Muscle layer of colon (tissue), 2 donors: ENCODE measurements around the gene UBE2F.

ENCODE experiments used
- H3K27ac ChIP-seq: one replicate; pipeline ENCODE4 v1.7.0; 2013; ENCODE audit warnings: low read depth, mild to moderate bottlenecking, low read length, moderate library complexity
- H3K27me3 ChIP-seq, 2 donors: one replicate each; pipeline ENCODE4 v1.7.0; 2013; ENCODE audit warnings: low read length in 2 of 2, mild to moderate bottlenecking in 2 of 2; ENCODE audit not compliant: insufficient read depth in 2 of 2, control insufficient read depth in 1 of 2
- H3K36me3 ChIP-seq: one replicate; pipeline ENCODE4 v1.7.0; 2013; ENCODE audit warnings: mild to moderate bottlenecking, low read length; ENCODE audit not compliant: insufficient read depth
- H3K4me1 ChIP-seq: one replicate; pipeline ENCODE4 v1.7.0; 2013; ENCODE audit warnings: mild to moderate bottlenecking, low read length; ENCODE audit not compliant: insufficient read depth
- H3K4me3 ChIP-seq, 2 donors: one replicate each; pipeline ENCODE4 v1.7.0; 2013; ENCODE audit warnings: low read length in 2 of 2, low read depth in 1 of 2, mild to moderate bottlenecking in 1 of 2, moderate library complexity in 1 of 2
- H3K9ac ChIP-seq: one replicate; pipeline ENCODE4 v1.7.0; 2013; ENCODE audit warnings: low read length
- H3K9me3 ChIP-seq: one replicate; pipeline ENCODE4 v1.7.0; 2013; ENCODE audit warnings: mild to moderate bottlenecking, low read length
- donor health status: abdominal sarcoma.
- donor health status: Adenocarcinoma of cecum.

Gene UBE2F

GRCh38 chr2:237966250-237966564, 607 bp upstream of the UBE2F start:
- Histone ChIP-seq H3K9me3 (no peaks in the 10 kb centered on the region), H3K27ac (peak overlapping the region; percentile 71), H3K27me3 (no peaks in the 10 kb centered on the region), H3K4me1 (peaks cover 24% of the 10 kb centered on the region), H3K36me3 (no peaks in the 10 kb centered on the region), H3K9ac (peak overlapping the region; percentile 37), H3K4me3 (peak overlapping the region; percentile 79 to 86)

- H3K36me3 ChIP-seq: no peaks in the 10 kb centered on the region
- peaks cover 24% of the 10 kb centered on the region for H3K4me1 ChIP-seq
- peak overlapping the region; percentile 26 for H3K9ac ChIP-seq
- no peaks in the 10 kb centered on the region for H3K9me3 ChIP-seq
- no peaks in the 10 kb centered on the region for H3K27me3 ChIP-seq
- peak overlapping the region; percentile 73 for H3K27ac ChIP-seq
- peak overlapping the region; percentile 65 to 71 for H3K4me3 ChIP-seq
These were observed 693 bp downstream of the UBE2F start for GRCh38 chr2:237967463-237967951.

GRCh38 chr2:237968048-237968862, 1.4 kb downstream of the UBE2F start:
- Histone ChIP-seq H3K9me3 (no peaks in the 10 kb centered on the region), H3K27ac (peak overlapping the region; percentile 73), H3K27me3 (no peaks in the 10 kb centered on the region), H3K36me3 (peaks cover under 1% of the 10 kb centered on the region), H3K9ac (peak overlapping the region; percentile 26), H3K4me3 (peak overlapping the region; percentile 65 to 71), H3K4me1 (peaks cover 24% of the 10 kb centered on the region)

- Histone ChIP-seq H3K9me3 (no peaks in the 10 kb centered on the region), H3K4me3 (no peak overlapping the region), H3K36me3 (peaks cover 19% of the 10 kb centered on the region), H3K27me3 (no peaks in the 10 kb centered on the region), H3K9ac (no peak overlapping the region), H3K27ac (no peak overlapping the region), H3K4me1 (peaks cover 21% of the 10 kb centered on the region)
These were observed 4.8 kb downstream of the UBE2F start for GRCh38 chr2:237971661-237972060.

GRCh38 chr2:237972211-237972610, 5.4 kb downstream of the UBE2F start:
- Histone ChIP-seq H3K4me3 (no peak overlapping the region), H3K27ac (no peak overlapping the region), H3K9ac (no peak overlapping the region), H3K9me3 (no peaks in the 10 kb centered on the region), H3K36me3 (peaks cover 19% of the 10 kb centered on the region), H3K27me3 (no peaks in the 10 kb centered on the region), H3K4me1 (peaks cover 21% of the 10 kb centered on the region)

GRCh38 chr2:237972936-237973335, 6.1 kb downstream of the UBE2F start:
- Histone ChIP-seq H3K9me3 (no peaks in the 10 kb centered on the region), H3K4me3 (no peak overlapping the region), H3K36me3 (peaks cover 19% of the 10 kb centered on the region), H3K27ac (no peak overlapping the region), H3K27me3 (no peaks in the 10 kb centered on the region), H3K9ac (no peak overlapping the region), H3K4me1 (peaks cover 17% of the 10 kb centered on the region)

DNA sequence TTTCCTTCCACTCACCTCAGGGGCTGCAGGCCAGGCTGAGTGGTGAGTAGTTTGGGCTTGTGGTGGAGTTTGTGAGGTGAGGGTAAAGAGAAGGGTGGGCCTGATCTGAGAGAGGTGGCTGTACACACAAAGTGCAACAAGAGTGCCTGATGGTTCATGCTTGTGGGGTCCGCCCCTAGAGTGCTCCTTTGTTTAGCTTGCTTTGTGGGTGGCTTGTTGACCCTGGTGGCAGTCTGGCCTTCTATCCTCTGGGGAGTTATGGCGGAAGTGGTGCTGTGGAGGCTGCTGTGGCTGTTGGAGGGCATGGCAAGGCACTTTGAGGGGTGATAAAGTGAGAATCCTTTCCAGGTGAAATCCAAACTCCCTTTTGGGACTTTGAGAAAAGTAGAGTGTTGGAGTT, 10.6 kb downstream of the UBE2F start:
- Histone ChIP-seq H3K27ac (no peak overlapping the region), H3K36me3 (peaks cover 19% of the 10 kb centered on the region), H3K4me3 (no peak overlapping the region), H3K9me3 (no peaks in the 10 kb centered on the region), H3K9ac (no peak overlapping the region), H3K27me3 (no peaks in the 10 kb centered on the region), H3K4me1 (peaks cover 14% of the 10 kb centered on the region)

GRCh38 chr2:237978058-237978712, 11.4 kb downstream of the UBE2F start:
- H3K4me1 ChIP-seq: peaks cover 14% of the 10 kb centered on the region
- H3K9ac ChIP-seq: no peak overlapping the region
- peaks cover 19% of the 10 kb centered on the region for H3K36me3 ChIP-seq
- H3K27me3 ChIP-seq: no peaks in the 10 kb centered on the region
- no peak overlapping the region for H3K27ac ChIP-seq
- H3K9me3 ChIP-seq: no peaks in the 10 kb centered on the region
- H3K4me3 ChIP-seq: no peak overlapping the region

DNA sequence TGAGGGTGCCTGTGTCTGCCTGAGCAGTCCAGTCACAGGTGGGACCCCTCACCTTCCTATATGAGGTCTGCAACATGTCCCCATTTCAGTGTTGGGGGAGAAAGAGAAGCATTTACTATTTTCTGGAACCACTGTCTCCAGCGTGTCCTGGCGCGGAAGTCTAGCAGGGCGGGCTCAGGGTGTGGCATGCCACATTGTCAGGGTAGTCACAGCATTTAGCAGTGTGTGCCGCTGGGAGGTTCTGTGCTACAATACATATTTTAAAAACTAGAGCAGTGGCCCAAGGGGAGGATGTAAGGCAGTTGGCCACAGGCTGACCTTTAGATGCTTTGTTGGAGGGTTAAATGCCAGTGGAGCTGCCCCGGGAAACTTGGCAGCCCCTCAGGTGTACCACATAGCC, 12.5 kb downstream of the UBE2F start:
- H3K9me3 ChIP-seq: no peaks in the 10 kb centered on the region
- H3K27me3 ChIP-seq: no peaks in the 10 kb centered on the region
- H3K36me3 ChIP-seq: peaks cover 14% of the 10 kb centered on the region
- peaks cover 14% of the 10 kb centered on the region for H3K4me1 ChIP-seq
- H3K4me3 ChIP-seq: no peak overlapping the region
- H3K27ac ChIP-seq: no peak overlapping the region
- H3K9ac ChIP-seq: no peak overlapping the region

DNA sequence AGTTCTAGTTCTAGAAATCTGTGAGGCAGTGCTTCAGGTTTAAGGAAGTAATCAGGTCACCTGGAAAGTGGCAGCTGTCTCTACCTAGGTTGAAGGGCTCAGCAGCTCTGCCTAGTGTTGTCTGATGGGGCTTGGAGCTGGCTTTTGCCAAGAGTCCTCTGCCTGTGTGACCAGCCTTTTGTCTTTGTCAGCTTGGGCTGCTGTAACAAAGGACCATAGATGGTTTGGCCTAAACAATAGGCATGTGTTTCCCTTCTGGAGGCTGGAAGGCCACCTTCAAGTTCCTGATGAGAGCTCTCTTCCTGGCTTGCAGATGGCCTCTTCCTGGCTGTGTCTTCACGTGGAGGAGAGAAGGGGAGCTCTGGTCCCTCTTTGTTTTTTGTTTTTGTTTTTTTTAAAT, 13.3 kb downstream of the UBE2F start:
- H3K36me3 ChIP-seq: peaks cover 14% of the 10 kb centered on the region
- peaks cover 14% of the 10 kb centered on the region for H3K4me1 ChIP-seq
- H3K4me3 ChIP-seq: no peak overlapping the region
- H3K9me3 ChIP-seq: no peaks in the 10 kb centered on the region
- H3K27me3 ChIP-seq: no peaks in the 10 kb centered on the region
- no peak overlapping the region for H3K9ac ChIP-seq
- no peak overlapping the region for H3K27ac ChIP-seq

GRCh38 chr2:237980751-237981150, 13.9 kb downstream of the UBE2F start:
- Histone ChIP-seq H3K27ac (no peak overlapping the region), H3K4me3 (no peak overlapping the region), H3K27me3 (no peaks in the 10 kb centered on the region), H3K4me1 (peaks cover 14% of the 10 kb centered on the region), H3K9me3 (no peaks in the 10 kb centered on the region), H3K36me3 (peaks cover 8% of the 10 kb centered on the region), H3K9ac (no peak overlapping the region)
